GM15510 (cell line): Measurements from ENCODE around the gene GNA12.

Experiments
- POLR2A ChIP-seq: IDR thresholded peaks from 3 replicates; pipeline ENCODE4 v1.6.1; 2011; ENCODE audit warnings: borderline replicate concordance; ENCODE audit not compliant: insufficient read length; ENCODE audit errors: extremely low read depth

GNA12 gene

GRCh38 chr7:2819161-2819953 is 24.8 kb downstream of the GNA12 start:
- TF ChIP-seq POLR2A: no peak

DNA sequence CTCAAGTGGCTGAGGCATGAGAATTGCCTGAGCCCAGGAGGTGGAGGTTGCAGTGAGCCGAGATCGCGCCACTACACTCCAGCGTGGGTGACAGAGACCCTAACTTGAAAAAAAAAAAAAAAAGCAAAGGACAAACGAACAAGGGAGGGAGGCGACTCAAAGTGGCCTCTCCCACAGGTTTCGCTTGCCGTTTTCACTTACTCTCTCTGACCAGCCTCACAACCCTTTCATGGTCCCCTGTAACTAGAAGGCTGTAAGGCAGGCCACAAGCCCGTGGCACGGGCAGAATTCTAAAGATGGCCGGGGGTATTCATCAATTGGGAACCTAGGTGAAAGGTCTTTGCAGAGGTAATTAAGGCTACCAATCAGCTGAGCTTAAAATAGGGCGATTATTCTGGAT is 25.5 kb downstream of the GNA12 start:
- no peak for TF ChIP-seq POLR2A

DNA sequence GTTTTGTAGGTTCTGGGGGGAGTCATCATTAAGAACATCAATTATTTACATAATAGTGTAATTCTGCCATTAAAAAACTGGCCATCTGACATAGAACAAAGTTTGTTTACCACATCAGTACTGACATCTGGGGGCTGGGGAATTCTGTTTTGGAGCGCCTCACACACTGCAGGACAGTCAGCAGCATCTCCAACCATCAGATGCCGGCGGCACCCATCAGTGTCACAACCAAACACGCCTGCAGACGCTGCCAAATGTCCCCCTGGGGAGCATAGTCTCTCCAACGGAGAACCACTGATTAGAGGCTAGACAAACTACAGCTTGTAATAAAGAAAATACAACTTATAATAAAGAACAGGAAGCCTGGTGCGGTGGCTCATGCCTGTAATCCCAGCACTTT is 26.0 kb downstream of the GNA12 start:
- no peak for TF ChIP-seq POLR2A

- TF ChIP-seq POLR2A: no peak
These were observed 26.7 kb downstream of the GNA12 start for GRCh38 chr7:2817456-2817855.

- TF ChIP-seq POLR2A: no peak
These were observed 28.2 kb downstream of the GNA12 start for GRCh38 chr7:2815875-2816245.

GRCh38 chr7:2814946-2815874 is 28.9 kb downstream of the GNA12 start:
- TF ChIP-seq POLR2A: no peak

DNA sequence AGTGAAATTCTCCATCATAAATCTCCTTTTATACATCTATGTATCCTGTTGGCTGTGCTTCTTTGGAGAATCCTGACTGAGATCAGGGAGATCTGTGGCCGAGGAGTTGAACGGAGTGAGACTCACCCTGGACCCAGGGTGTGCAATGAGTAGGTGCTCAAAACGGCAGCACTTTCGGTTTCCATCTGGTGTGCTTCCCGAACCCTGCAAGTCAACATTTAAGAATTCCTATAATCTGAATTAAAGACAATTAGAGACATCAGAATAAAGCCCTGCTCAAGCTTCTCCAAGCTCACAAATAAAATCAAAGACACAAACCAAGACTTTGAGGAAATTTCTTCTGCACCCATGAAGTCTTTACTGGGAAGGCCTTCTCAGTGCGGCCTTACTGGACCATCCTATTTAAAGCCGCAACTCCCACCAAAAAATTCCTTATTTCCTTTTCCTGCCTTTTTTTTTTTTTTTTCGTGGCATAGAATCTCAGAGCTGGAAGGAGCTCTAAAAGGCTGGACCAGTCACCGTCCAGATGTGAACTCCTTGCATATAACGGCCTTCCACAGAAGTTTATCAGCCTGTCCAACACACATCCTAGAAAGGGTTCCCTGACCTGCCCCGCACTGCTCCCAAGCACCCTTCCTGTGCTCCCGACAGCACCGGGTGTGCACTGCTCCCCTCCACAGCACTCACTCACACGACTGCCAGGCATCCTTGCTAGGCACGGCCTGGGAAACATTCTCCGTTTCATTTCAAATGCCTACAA is 29.7 kb downstream of the GNA12 start:
- TF ChIP-seq POLR2A: no peak

DNA sequence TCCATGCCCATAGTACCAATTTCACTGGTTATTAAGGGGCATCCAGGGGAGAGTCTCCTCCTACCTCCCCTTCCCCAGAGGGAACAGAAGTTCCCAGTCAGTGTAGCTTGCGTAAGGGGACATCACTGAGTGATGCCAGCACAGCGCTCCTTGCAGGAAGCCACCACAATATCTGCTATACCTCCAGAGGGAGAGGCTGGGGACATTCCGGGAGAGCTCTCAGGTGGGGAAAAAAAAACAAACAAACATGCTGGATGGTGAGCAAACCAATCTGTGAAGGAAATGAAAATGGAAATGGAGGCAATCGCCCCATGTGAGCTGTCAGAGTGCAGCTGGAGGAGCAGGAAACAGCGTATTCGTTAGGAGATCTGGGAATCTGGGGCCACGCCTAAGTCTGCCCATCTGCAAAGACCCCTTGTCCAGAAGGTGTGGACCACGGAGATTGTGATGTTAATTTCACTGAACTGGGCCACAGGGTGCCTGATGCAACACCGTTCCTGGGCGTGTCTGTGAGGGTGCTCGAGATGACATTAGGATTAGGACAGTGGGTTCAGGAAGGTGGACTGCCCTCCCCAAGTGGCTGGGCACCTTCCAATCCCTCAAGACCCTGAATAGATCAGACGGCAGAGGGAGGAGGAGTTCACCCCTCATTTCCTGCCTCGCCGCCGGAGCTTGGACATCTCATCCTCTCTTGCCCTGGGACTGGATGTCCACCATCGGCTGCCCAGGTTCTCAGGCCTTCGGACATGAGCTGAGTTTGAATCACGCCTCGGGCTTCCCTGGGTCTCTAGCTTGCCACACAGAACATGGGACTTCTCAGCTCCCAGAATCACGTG is 30.5 kb downstream of the GNA12 start:
- no peak for TF ChIP-seq POLR2A

GRCh38 chr7:2812831-2813230 is 31.3 kb downstream of the GNA12 start:
- no peak for TF ChIP-seq POLR2A

DNA sequence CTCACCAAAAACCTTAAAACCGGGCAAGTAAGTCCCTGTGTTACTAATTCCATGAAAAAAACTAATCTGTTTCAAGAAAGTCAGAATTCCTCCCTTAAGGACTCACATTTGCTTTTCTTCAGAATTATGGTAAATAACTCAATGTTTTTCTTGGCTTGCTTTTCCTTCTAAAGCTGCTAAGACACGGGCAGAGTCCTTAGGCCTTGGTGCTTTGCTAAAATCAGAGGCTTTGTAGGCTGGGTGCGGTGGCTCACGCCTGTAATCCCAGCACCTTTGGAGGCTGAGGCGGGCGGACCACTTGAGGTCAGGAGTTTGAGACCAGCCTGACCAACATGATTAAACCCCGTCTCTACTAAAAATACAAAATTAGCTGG is 32.0 kb downstream of the GNA12 start:
- TF ChIP-seq POLR2A: no peak

DNA sequence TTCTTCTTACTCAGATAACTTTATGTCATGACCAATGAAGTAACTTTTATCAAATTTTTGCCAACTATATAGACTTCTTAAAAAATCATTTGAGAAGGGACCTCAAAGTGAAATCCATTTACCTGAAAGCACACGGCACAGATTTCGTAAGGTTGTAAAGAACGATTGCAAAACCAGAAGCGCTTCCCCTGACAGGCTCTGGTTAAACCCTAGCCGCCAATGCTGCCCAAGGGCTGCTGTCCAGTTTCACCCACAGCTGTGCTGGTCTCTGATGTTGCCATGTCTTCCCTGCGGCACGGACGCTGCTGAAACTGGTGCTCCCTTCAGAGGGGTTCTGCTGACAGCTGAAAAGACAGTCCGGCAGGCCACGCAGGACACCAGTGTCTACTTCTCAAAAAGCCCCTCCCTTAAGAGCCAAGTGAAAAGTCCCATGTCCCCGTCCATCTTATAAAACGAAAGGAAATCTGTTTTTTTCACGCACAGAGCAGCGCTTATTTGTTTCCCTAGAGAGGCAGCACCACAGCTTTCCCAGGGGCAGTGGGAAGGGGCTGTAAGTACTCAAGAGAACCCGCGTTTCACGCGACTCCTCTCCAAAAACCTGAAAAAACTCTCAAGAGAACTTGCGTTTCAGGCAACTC is 32.5 kb downstream of the GNA12 start:
- TF ChIP-seq POLR2A: no peak

DNA sequence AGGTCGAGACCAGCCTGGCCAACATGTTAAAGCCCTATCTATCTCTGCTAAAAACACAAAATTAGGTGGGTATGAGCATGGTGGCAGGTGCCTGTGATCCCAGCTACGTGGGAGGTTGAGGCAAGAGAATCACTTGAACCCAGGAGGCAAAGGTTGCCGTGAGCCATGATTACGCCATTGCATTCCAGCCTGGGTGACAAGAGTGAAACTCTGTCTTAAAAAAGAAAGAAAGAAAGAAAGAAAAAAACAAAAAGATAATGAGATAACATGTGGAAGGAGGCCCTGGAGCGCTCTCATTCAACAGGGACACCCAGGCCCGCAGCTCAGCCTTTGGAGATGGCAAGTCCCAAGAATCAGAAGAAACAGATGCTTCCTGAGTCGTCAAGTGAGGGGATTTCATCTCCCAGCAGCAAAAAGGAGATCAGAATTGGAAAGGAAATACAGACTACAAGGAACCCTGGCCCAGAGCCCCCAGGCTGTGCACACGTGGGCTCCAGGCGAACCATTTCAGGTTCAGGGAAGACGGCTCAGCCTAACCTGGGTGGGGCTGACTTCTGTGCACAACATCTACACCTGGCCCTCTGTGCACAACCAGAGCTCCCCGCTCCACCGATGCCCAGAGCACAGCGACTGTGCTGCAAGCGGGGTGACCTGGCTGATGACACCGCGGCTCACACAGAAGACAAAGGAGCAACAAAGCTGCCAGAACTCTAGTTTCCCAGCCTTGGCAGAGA is 33.3 kb downstream of the GNA12 start:
- TF ChIP-seq POLR2A: no peak
